ENCODE results near the gene NOL3.

The NOL3 gene

GRCh38 chr16:67166598-67167168, 3.7 kb upstream of the NOL3 start:
- no peak for DNase-seq
- H3K27ac ChIP-seq, result peak overlapping the region in 1 of 2 donors; percentile 11
- no peak for TF ChIP-seq CTCF (IDR thresholded peaks at IDR 0.05)
- intact Hi-C loops (cut with DNase I; ENCODE audit: low total_unique reads), result no loop called here
- peaks cover 0 to 42% of the 10 kb centered on the region in 2 donors for H3K27me3 ChIP-seq
- H3K9me3 ChIP-seq, result no peaks in the 10 kb centered on the region
- no peaks in the 10 kb centered on the region for H3K36me3 ChIP-seq
- H3K4me1 ChIP-seq, result peaks cover 4 to 77% (median 67%) of the 10 kb centered on the region in 4 donors
- no peak overlapping the region for H3K4me3 ChIP-seq

- peaks cover 4 to 71% (median 65%) of the 10 kb centered on the region in 4 donors for H3K4me1 ChIP-seq
- H3K36me3 ChIP-seq, result no peaks in the 10 kb centered on the region
- intact Hi-C loops (cut with DNase I; ENCODE audit: low total_unique reads), result no loop called here
These were observed 2.8 kb upstream of the NOL3 start for GRCh38 chr16:67167588-67167987.

DNA sequence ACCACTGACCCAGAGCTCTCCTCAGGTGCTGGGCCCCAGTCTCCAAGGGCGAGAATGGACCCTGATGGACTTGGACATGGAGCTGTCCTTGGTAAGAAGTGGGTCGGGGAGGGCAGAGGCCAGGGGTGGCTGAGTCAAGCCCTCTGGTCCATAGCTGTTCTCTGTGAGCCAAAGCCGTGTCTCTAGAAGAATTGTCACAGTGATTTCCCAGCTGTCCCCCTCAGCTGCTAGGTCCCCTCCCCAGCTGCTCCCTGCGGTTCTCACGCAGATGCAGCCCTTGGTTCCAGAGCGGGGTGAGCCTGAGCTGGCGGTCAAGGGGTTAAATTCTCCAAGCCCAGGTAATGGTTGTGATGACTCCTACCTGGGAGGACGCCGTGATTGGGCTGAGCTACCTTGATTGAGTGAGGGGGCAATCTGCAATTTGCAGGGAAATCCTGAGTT, 1.3 kb upstream of the NOL3 start:
- Histone ChIP-seq H3K4me1 (peaks cover 0 to 68% (median 59%) of the 10 kb centered on the region in 4 donors), H3K9me3 (no peaks in the 10 kb centered on the region), H3K27me3 (peaks cover 0 to 22% of the 10 kb centered on the region in 2 donors), H3K36me3 (no peaks in the 10 kb centered on the region), H3K4me3 (no peak overlapping the region), H3K27ac (peak overlapping the region; percentile 92 to 96)
- intact Hi-C loops (cut with DNase I; ENCODE audit: low total_unique reads), result no loop called here
- no peak for DNase-seq
- TF ChIP-seq CTCF (IDR thresholded peaks at IDR 0.05), result no peak

More at GRCh38 chr16:67167588-67167987, 2.8 kb upstream of the NOL3 start:
- Histone ChIP-seq H3K27me3 (peaks cover 0 to 35% of the 10 kb centered on the region in 2 donors), H3K4me3 (no peak overlapping the region), H3K27ac (peak overlapping the region in 1 of 2 donors; percentile 11), H3K9me3 (no peaks in the 10 kb centered on the region)
- TF ChIP-seq CTCF (IDR thresholded peaks at IDR 0.05), result no peak
- DNase-seq, result no peak

GRCh38 chr16:67169642-67170167, 633 bp upstream of the NOL3 start:
- DNase-seq, result no peak
- H3K4me1 ChIP-seq, result peaks cover 7 to 65% (median 58%) of the 10 kb centered on the region in 4 donors
- intact Hi-C loops (cut with DNase I; ENCODE audit: low total_unique reads), result no loop called here
- H3K4me3 ChIP-seq, result peak overlapping the region; percentile 49 to 59
- peak in 1 of 2 experiments; percentile 42 for TF ChIP-seq CTCF (IDR thresholded peaks at IDR 0.05)
- peak overlapping the region; percentile 92 to 96 for H3K27ac ChIP-seq
- H3K27me3 ChIP-seq, result peaks cover 0 to 15% of the 10 kb centered on the region in 2 donors
- no peaks in the 10 kb centered on the region for H3K36me3 ChIP-seq
- H3K9me3 ChIP-seq, result no peaks in the 10 kb centered on the region

DNA sequence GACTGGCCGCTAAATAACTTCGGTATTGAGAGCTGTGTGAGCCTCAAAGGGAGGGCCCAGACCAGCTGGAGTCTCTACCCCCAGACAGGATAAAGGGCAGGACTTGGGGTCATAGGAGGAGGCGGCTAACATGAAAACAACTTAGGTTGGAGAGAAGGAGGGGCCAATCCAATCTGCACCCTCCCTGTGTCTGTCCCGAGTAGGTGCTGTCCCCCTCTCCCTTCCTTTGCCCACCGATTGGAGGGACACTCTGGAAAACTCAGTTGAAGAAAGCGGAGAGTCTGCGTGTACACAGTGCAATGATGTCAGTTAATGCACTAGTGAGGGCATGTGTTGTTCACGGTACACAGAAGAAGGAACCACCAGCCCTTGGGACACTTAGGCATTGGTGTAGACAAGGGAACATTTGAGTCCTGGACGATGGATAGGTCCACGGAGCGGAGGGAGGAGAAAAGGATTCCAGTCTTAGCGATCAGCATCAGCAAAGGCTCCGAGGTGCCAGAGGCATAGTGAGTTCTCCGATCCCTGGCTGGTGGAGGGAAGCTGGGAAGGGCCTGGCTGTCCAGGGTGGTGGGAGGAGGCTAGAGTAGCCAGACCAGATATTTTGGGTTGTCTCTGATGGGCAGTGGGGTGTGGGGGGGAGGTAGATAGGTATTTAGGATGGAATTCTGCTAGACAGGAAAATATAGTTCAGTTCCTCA, 761 bp downstream of the NOL3 start:
- peaks cover 0 to 1% of the 10 kb centered on the region in 2 donors for H3K27me3 ChIP-seq
- peak overlapping the region; percentile 49 to 59 for H3K4me3 ChIP-seq
- H3K9me3 ChIP-seq, result no peaks in the 10 kb centered on the region
- peaks cover 0 to 6% (median 5%) of the 10 kb centered on the region in 3 donors for H3K36me3 ChIP-seq
- peak overlapping the region; percentile 92 to 96 for H3K27ac ChIP-seq
- DNase-seq, result no peak
- peaks cover 7 to 59% (median 52%) of the 10 kb centered on the region in 4 donors for H3K4me1 ChIP-seq
- intact Hi-C loops (cut with DNase I; ENCODE audit: low total_unique reads), result no loop called here
- TF ChIP-seq CTCF (IDR thresholded peaks at IDR 0.05), result no peak

All from tibial artery (tissue), 4 donors.